ENCODE measurements around the gene NPAS2. TPM values are rescaled to one million over a fixed set of nuclear protein-coding genes. Genes with fewer than 3 reads are reported as not detected.
A peak's percentile ranks its signal among the peaks of the same experiment; 100 is the strongest.

Gene NPAS2
- total and polyA plus RNA-seq, 2 donors (not counting 1 experiment from before 2014, with no cell fraction given), result 3.6 to 4.9 TPM

GRCh38 chr2:100834221-100834620 is 14.3 kb downstream of the NPAS2 start:
- no peak for TF ChIP-seq EZH2 (IDR thresholded peaks at IDR 0.05; ENCODE audit: low read length, missing control alignments)
- no peak for TF ChIP-seq CTCF (conservative IDR thresholded peaks at IDR 0.05 in 1 of 2, IDR thresholded peaks at IDR 0.05 in 1 of 2; ENCODE audit: low read depth in 1 of 2, low read length in 2 of 2)
- no peaks in the 10 kb centered on the region for H3K36me3 ChIP-seq (ENCODE audit: control insufficient read depth, insufficient read depth, low read length)
- no peak overlapping the region for H3K9ac ChIP-seq (ENCODE audit: insufficient read depth, low read length)
- H3K9me3 ChIP-seq (ENCODE audit: control insufficient read depth, insufficient read depth, low read depth, low read length), result no peaks in the 10 kb centered on the region
- no peaks in the 10 kb centered on the region for H3K27me3 ChIP-seq (ENCODE audit: control insufficient read depth, insufficient read depth, low read length)
- H3K4me1 ChIP-seq (ENCODE audit: control insufficient read depth, extremely low read depth, insufficient read depth, low read length), result no peaks in the 10 kb centered on the region
- no peaks in the 10 kb centered on the region for H4K20me1 ChIP-seq (ENCODE audit: control insufficient read depth, extremely low read depth, insufficient read depth, low read length)
- H3K79me2 ChIP-seq (ENCODE audit: control insufficient read depth, insufficient read depth, low read length), result no peaks in the 10 kb centered on the region
- no peak overlapping the region for H3K27ac ChIP-seq (ENCODE audit: insufficient read depth, low read length)
- no peak overlapping the region for H2AFZ ChIP-seq (ENCODE audit: low read length)
- DNase-seq (ENCODE audit: low read depth in 2 of 2), result no peak
- no peak overlapping the region for H3K4me3 ChIP-seq (replicated peaks in 1 of 4; ENCODE audit: control extremely low read depth in 1 of 4, insufficient read depth in 1 of 4, low read depth in 3 of 4, low read length in 4 of 4)
- no peak overlapping the region for H3K4me2 ChIP-seq (ENCODE audit: extremely low read depth, insufficient read depth, low read length)

GRCh38 chr2:100835006-100835659 is 15.2 kb downstream of the NPAS2 start:
- H3K4me1 ChIP-seq (ENCODE audit: control insufficient read depth, extremely low read depth, insufficient read depth, low read length), result no peaks in the 10 kb centered on the region
- no peak overlapping the region for H2AFZ ChIP-seq (ENCODE audit: low read length)
- no peaks in the 10 kb centered on the region for H4K20me1 ChIP-seq (ENCODE audit: control insufficient read depth, extremely low read depth, insufficient read depth, low read length)
- no peaks in the 10 kb centered on the region for H3K27me3 ChIP-seq (ENCODE audit: control insufficient read depth, insufficient read depth, low read length)
- no peak overlapping the region for H3K4me3 ChIP-seq (replicated peaks in 1 of 4; ENCODE audit: control extremely low read depth in 1 of 4, insufficient read depth in 1 of 4, low read depth in 3 of 4, low read length in 4 of 4)
- no peak overlapping the region for H3K27ac ChIP-seq (ENCODE audit: insufficient read depth, low read length)
- TF ChIP-seq CTCF (conservative IDR thresholded peaks at IDR 0.05 in 1 of 2, IDR thresholded peaks at IDR 0.05 in 1 of 2; ENCODE audit: low read depth in 1 of 2, low read length in 2 of 2) (no peak), EZH2 (IDR thresholded peaks at IDR 0.05; ENCODE audit: low read length, missing control alignments) (no peak)
- H3K9ac ChIP-seq (ENCODE audit: insufficient read depth, low read length), result no peak overlapping the region
- H3K9me3 ChIP-seq (ENCODE audit: control insufficient read depth, insufficient read depth, low read depth, low read length), result no peaks in the 10 kb centered on the region
- peak overlapping the region; percentile 23 for H3K4me2 ChIP-seq (ENCODE audit: extremely low read depth, insufficient read depth, low read length)
- H3K79me2 ChIP-seq (ENCODE audit: control insufficient read depth, insufficient read depth, low read length), result no peaks in the 10 kb centered on the region
- DNase-seq (ENCODE audit: low read depth in 2 of 2), result no peak
- no peaks in the 10 kb centered on the region for H3K36me3 ChIP-seq (ENCODE audit: control insufficient read depth, insufficient read depth, low read length)

GRCh38 chr2:100840519-100840918 is 20.6 kb downstream of the NPAS2 start:
- no peaks in the 10 kb centered on the region for H3K79me2 ChIP-seq (ENCODE audit: control insufficient read depth, insufficient read depth, low read length)
- H3K4me3 ChIP-seq (replicated peaks in 1 of 4; ENCODE audit: control extremely low read depth in 1 of 4, insufficient read depth in 1 of 4, low read depth in 3 of 4, low read length in 4 of 4), result no peak overlapping the region
- H4K20me1 ChIP-seq (ENCODE audit: control insufficient read depth, extremely low read depth, insufficient read depth, low read length), result no peaks in the 10 kb centered on the region
- no peaks in the 10 kb centered on the region for H3K4me1 ChIP-seq (ENCODE audit: control insufficient read depth, extremely low read depth, insufficient read depth, low read length)
- H2AFZ ChIP-seq (ENCODE audit: low read length), result no peak overlapping the region
- H3K4me2 ChIP-seq (ENCODE audit: extremely low read depth, insufficient read depth, low read length), result no peak overlapping the region
- H3K9me3 ChIP-seq (ENCODE audit: control insufficient read depth, insufficient read depth, low read depth, low read length), result no peaks in the 10 kb centered on the region
- no peaks in the 10 kb centered on the region for H3K36me3 ChIP-seq (ENCODE audit: control insufficient read depth, insufficient read depth, low read length)
- TF ChIP-seq EZH2 (IDR thresholded peaks at IDR 0.05; ENCODE audit: low read length, missing control alignments) (no peak), CTCF (conservative IDR thresholded peaks at IDR 0.05 in 1 of 2, IDR thresholded peaks at IDR 0.05 in 1 of 2; ENCODE audit: low read depth in 1 of 2, low read length in 2 of 2) (no peak)
- no peak overlapping the region for H3K27ac ChIP-seq (ENCODE audit: insufficient read depth, low read length)
- H3K27me3 ChIP-seq (ENCODE audit: control insufficient read depth, insufficient read depth, low read length), result no peaks in the 10 kb centered on the region
- no peak overlapping the region for H3K9ac ChIP-seq (ENCODE audit: insufficient read depth, low read length)
- no peak for DNase-seq (ENCODE audit: low read depth in 2 of 2)
